Activated CD8-positive, alpha-beta T cell treated with anti-CD3 and anti-CD28 coated beads for 36 hours (primary cell): ENCODE data around the gene TBXAS1. TPM values are rescaled to one million over a fixed set of nuclear protein-coding genes. Genes with fewer than 3 reads are reported as not detected.

Experiments
- ATAC-seq: fragments of 200-7000 bp; cut with Tn5 transposase; one replicate; pipeline ENCODE4 v1.10.0; 2021; ENCODE audit warnings: mild to moderate bottlenecking, moderate library complexity
- CTCF ChIA-PET: fragments of 350-600 bp; sonication (Branson Sonifier 250); formaldehyde crosslinking; loops from one replicate; lab custom pipeline; 2021; ENCODE audit warnings: antibody characterized with exemption; lab: Charles Lee
- POLR2A ChIA-PET: fragments of 350-600 bp; sonication (Branson Sonifier 250); formaldehyde crosslinking; loops from one replicate; lab custom pipeline; 2021; ENCODE audit warnings: antibody characterized with exemption; lab: Charles Lee
- DNase-seq: peaks from one replicate; pipeline ENCODE4 v3.0.0-alpha.2; 2020
- H3K27ac Mint-ChIP-seq: one replicate; pipeline ENCODE4 v1.8.0; 2021; ENCODE audit warnings: mild to moderate bottlenecking, mixed read lengths
- H3K27me3 Mint-ChIP-seq: one replicate; pipeline ENCODE4 v1.8.0; 2021; ENCODE audit warnings: mixed read lengths
- H3K36me3 Mint-ChIP-seq: one replicate; pipeline ENCODE4 v1.8.0; 2021; ENCODE audit warnings: low read depth, mixed read lengths
- H3K4me1 Mint-ChIP-seq: one replicate; pipeline ENCODE4 v1.8.0; 2021; ENCODE audit warnings: low read depth, mixed read lengths
- H3K4me3 Mint-ChIP-seq: one replicate; pipeline ENCODE4 v1.8.0; 2021; ENCODE audit warnings: mild to moderate bottlenecking, moderate library complexity, mixed read lengths
- H3K9me3 Mint-ChIP-seq: one replicate; pipeline ENCODE4 v1.8.0; 2021; ENCODE audit warnings: mixed read lengths
- CTCF ChIP-seq: fragments of 200-600 bp; IDR thresholded peaks from one replicate; pipeline ENCODE4 v1.8.0; 2022; ENCODE audit warnings: antibody characterized with exemption, mild to moderate bottlenecking
- intact Hi-C: fragments of 100-400 bp; cut with micrococcal nuclease; formaldehyde crosslinking; loops from one replicate; pipeline ENCODE4 v1.10.0; 2022
- total RNA-seq, 2 experiments: library from RNA; stranded (reverse); gene quantifications; one replicate each; pipeline ENCODE4 v1.2.3, GENCODE V29; 2021

The TBXAS1 gene
- total RNA-seq = 1 to 10 TPM; 1.5 to 2.1 TPM

- H3K27ac Mint-ChIP-seq = peak within 1 kb of the TSS; percentile 39
- ATAC-seq (peak; percentile 61), DNase-seq (peak; percentile 15)
- POLR2A ChIA-PET = no interaction called here
- intact Hi-C loops = no loop called here
- H3K9me3 Mint-ChIP-seq = peaks cover 9% of the 10 kb centered on the region
- peaks cover 16% of the 10 kb centered on the region for H3K4me1 Mint-ChIP-seq
- peaks cover 3% of the 10 kb centered on the region for H3K27me3 Mint-ChIP-seq
- H3K4me3 Mint-ChIP-seq = peak within 1 kb of the TSS; percentile 50
- H3K36me3 Mint-ChIP-seq = peaks cover 7% of the 10 kb centered on the region
- no peak for TF ChIP-seq CTCF
- CTCF ChIA-PET = interaction anchor here (3.5 kb wide), 1 partner anchor 183 kb away, joined by 19 read pairs; no protein-coding TSS in a partner anchor
These were observed at the start of gene TBXAS1 for GRCh38 chr7:139829025-139829774. TBXAS1 (plus strand) TSS chr7:139829264; CDS start chr7:139829391, 127 bp downstream.

GRCh38 chr7:139782932-139783331 lies 46.1 kb upstream of the TBXAS1 start:
- Mint-ChIP-seq H3K9me3 (no peaks in the 10 kb centered on the region), H3K4me3 (no peak overlapping the region), H3K4me1 (peaks cover 6% of the 10 kb centered on the region), H3K36me3 (no peaks in the 10 kb centered on the region), H3K27ac (no peak overlapping the region), H3K27me3 (peaks cover 24% of the 10 kb centered on the region)
- intact Hi-C loops = no loop called here
- ATAC-seq (no peak), DNase-seq (no peak)
- POLR2A ChIA-PET = no interaction called here
- CTCF ChIA-PET = interaction anchor here (12.2 kb wide), 1 partner anchor 136 kb away, joined by 62 read pairs; no protein-coding TSS in a partner anchor
- no peak for TF ChIP-seq CTCF

- TF ChIP-seq CTCF = no peak
- peaks cover 24% of the 10 kb centered on the region for H3K27me3 Mint-ChIP-seq
- intact Hi-C loops = no loop called here
- H3K4me3 Mint-ChIP-seq = no peak overlapping the region
- H3K36me3 Mint-ChIP-seq = no peaks in the 10 kb centered on the region
- H3K9me3 Mint-ChIP-seq = no peaks in the 10 kb centered on the region
- ChIA-PET POLR2A (no interaction called here), CTCF (interaction anchor here (0.6 to 12.2 kb wide), 2 partner anchors 137 to 152 kb away, joined by 3 to 62 read pairs; no protein-coding TSS in a partner anchor)
- DNase-seq (no peak), ATAC-seq (peak; percentile 42)
- no peak overlapping the region for H3K27ac Mint-ChIP-seq
- peaks cover 3% of the 10 kb centered on the region for H3K4me1 Mint-ChIP-seq
These were observed 45.2 kb upstream of the TBXAS1 start for GRCh38 chr7:139783647-139784385.

GRCh38 chr7:139784648-139785047 lies 44.4 kb upstream of the TBXAS1 start:
- ATAC-seq (peak; percentile 34), DNase-seq (no peak)
- POLR2A ChIA-PET = no interaction called here
- no peak for TF ChIP-seq CTCF
- no peaks in the 10 kb centered on the region for H3K4me1 Mint-ChIP-seq
- CTCF ChIA-PET = interaction anchor here (0.6 to 12.2 kb wide), 2 partner anchors 138 to 153 kb away, joined by 3 to 62 read pairs; no protein-coding TSS in a partner anchor
- no peaks in the 10 kb centered on the region for H3K9me3 Mint-ChIP-seq
- H3K27me3 Mint-ChIP-seq = peaks cover 18% of the 10 kb centered on the region
- intact Hi-C loops = no loop called here
- no peaks in the 10 kb centered on the region for H3K36me3 Mint-ChIP-seq
- no peak overlapping the region for H3K4me3 Mint-ChIP-seq
- H3K27ac Mint-ChIP-seq = no peak overlapping the region

- Mint-ChIP-seq H3K27ac (no peak overlapping the region), H3K9me3 (peaks cover 3% of the 10 kb centered on the region), H3K27me3 (peaks cover 4% of the 10 kb centered on the region), H3K4me1 (no peaks in the 10 kb centered on the region), H3K4me3 (no peak overlapping the region), H3K36me3 (peaks cover 2% of the 10 kb centered on the region)
- DNase-seq (no peak), ATAC-seq (no peak)
- intact Hi-C loops = no loop called here
- CTCF ChIA-PET = no interaction called here
- POLR2A ChIA-PET = no interaction called here
- TF ChIP-seq CTCF = no peak
These were observed 37.7 kb upstream of the TBXAS1 start for GRCh38 chr7:139791316-139791715.
